Measurements from ENCODE around the gene LIPH.

DNA sequence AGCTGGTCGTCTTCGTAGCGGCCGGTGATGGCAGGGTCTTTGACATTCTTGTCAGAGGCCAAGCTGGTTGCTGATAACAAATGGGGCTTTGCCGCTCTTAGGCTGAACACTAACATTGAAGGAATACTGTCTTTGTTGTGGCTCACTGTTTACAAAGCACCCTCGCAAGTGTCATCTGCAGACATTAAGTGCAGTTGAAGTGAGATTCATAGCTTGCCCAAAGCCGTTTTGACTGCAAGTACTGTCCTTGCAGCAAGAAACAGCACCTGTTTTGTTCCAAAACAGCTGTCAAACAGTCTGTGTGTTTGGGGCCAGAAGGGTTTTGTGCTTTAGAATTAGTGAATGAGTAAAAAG is 34.3 kb upstream of the LIPH start:
- no peak for TF ChIP-seq EZH2 (IDR thresholded peaks at IDR 0.05)
- TF ChIP-seq POLR2AphosphoS5 (IDR thresholded peaks at IDR 0.05; ENCODE audit: borderline replicate concordance, low read depth, low read length), result no peak

Data from SK-N-MC (cell line).